ENCODE measurements around the gene DDX10. TPM values are rescaled to one million over a fixed set of nuclear protein-coding genes. Genes with fewer than 3 reads are reported as not detected.

The DDX10 gene
- total and polyA plus RNA-seq, 3 donors from 2014 or later, result 25.7 to 64.4 (median 59.2) TPM

- no peaks in the 10 kb centered on the region for H3K9me3 ChIP-seq
- intact Hi-C loops (cut with DNase I; ENCODE audit: low total_unique reads), result no loop called here
- 72 to 79% methylated on average over 2 of the region's 2 CpGs for WGBS, 2 donors
- no peak overlapping the region for H3K27ac ChIP-seq
- no peaks in the 10 kb centered on the region for H3K4me1 ChIP-seq
- no peaks in the 10 kb centered on the region for H3K36me3 ChIP-seq (ENCODE audit: low read depth, missing control alignments)
- TF ChIP-seq CTCF (IDR thresholded peaks at IDR 0.05) (no peak), POLR2A (IDR thresholded peaks at IDR 0.05) (no peak)
- no peak for DNase-seq
- no peak overlapping the region for H3K4me3 ChIP-seq
- H3K27me3 ChIP-seq, result no peaks in the 10 kb centered on the region
Observed at GRCh38 chr11:108915666-108916065, 250.8 kb downstream of the DDX10 start.

- Histone ChIP-seq H3K27me3 (no peaks in the 10 kb centered on the region), H3K36me3 (ENCODE audit: low read depth, missing control alignments) (no peaks in the 10 kb centered on the region), H3K4me3 (no peak overlapping the region), H3K27ac (no peak overlapping the region), H3K4me1 (no peaks in the 10 kb centered on the region), H3K9me3 (no peaks in the 10 kb centered on the region)
- DNase-seq, result no peak
- intact Hi-C loops (cut with DNase I; ENCODE audit: low total_unique reads), result no loop called here
- WGBS, 2 donors, result 63 to 78% methylated on average over 1 of the region's 1 CpG
- TF ChIP-seq POLR2A (IDR thresholded peaks at IDR 0.05) (no peak), CTCF (IDR thresholded peaks at IDR 0.05) (no peak)
Observed at GRCh38 chr11:108916290-108916689, 251.4 kb downstream of the DDX10 start.

GRCh38 chr11:108916935-108917334, 252.1 kb downstream of the DDX10 start:
- intact Hi-C loops (cut with DNase I; ENCODE audit: low total_unique reads), result no loop called here
- Histone ChIP-seq H3K27me3 (no peaks in the 10 kb centered on the region), H3K4me3 (no peak overlapping the region), H3K9me3 (no peaks in the 10 kb centered on the region), H3K4me1 (no peaks in the 10 kb centered on the region), H3K36me3 (ENCODE audit: low read depth, missing control alignments) (no peaks in the 10 kb centered on the region), H3K27ac (no peak overlapping the region)
- WGBS, 2 donors, result 79 to 95% methylated on average over 2 of the region's 2 CpGs
- no peak for TF ChIP-seq CTCF (IDR thresholded peaks at IDR 0.05)
- no peak for TF ChIP-seq POLR2A (IDR thresholded peaks at IDR 0.05)
- DNase-seq, result no peak

GRCh38 chr11:108921211-108921610, 256.3 kb downstream of the DDX10 start:
- intact Hi-C loops (cut with DNase I; ENCODE audit: low total_unique reads), result no loop called here
- Histone ChIP-seq H3K4me1 (no peaks in the 10 kb centered on the region), H3K9me3 (no peaks in the 10 kb centered on the region), H3K4me3 (no peak overlapping the region), H3K27me3 (no peaks in the 10 kb centered on the region), H3K36me3 (ENCODE audit: low read depth, missing control alignments) (no peaks in the 10 kb centered on the region), H3K27ac (no peak overlapping the region)
- WGBS, 2 donors, result 95 to 96% methylated on average over 2 of the region's 2 CpGs
- DNase-seq, result no peak
- no peak for TF ChIP-seq POLR2A (IDR thresholded peaks at IDR 0.05)
- TF ChIP-seq CTCF (IDR thresholded peaks at IDR 0.05), result no peak

GRCh38 chr11:108922241-108922640, 257.4 kb downstream of the DDX10 start:
- WGBS, 2 donors, result 80 to 86% methylated on average over 3 of the region's 3 CpGs
- no peak overlapping the region for H3K4me3 ChIP-seq
- intact Hi-C loops (cut with DNase I; ENCODE audit: low total_unique reads), result no loop called here
- H3K27me3 ChIP-seq, result no peaks in the 10 kb centered on the region
- no peaks in the 10 kb centered on the region for H3K9me3 ChIP-seq
- DNase-seq, result no peak
- no peak for TF ChIP-seq POLR2A (IDR thresholded peaks at IDR 0.05)
- TF ChIP-seq CTCF (IDR thresholded peaks at IDR 0.05), result no peak
- no peaks in the 10 kb centered on the region for H3K4me1 ChIP-seq
- H3K27ac ChIP-seq, result no peak overlapping the region
- no peaks in the 10 kb centered on the region for H3K36me3 ChIP-seq (ENCODE audit: low read depth, missing control alignments)

Measured in testis (tissue), 3 donors.